Measurements from ENCODE around the gene KIRREL3.

- no peak for TF ChIP-seq POLR2AphosphoS5 (IDR thresholded peaks at IDR 0.05; ENCODE audit: low read depth, low read length)
- no peak for TF ChIP-seq TAF1 (IDR thresholded peaks at IDR 0.05; ENCODE audit: low read depth, low read length)
- TF ChIP-seq POLR2A (IDR thresholded peaks at IDR 0.05; ENCODE audit: low read depth, low read length): no peak
- TF ChIP-seq PAX5 (IDR thresholded peaks at IDR 0.05; ENCODE audit: insufficient read depth, low read length, severe bottlenecking): no peak
Measured at GRCh38 chr11:126603486-126603885, 397.1 kb downstream of the KIRREL3 start.
